SKM-1 treated with dmso at 0.1 percent for 144 hours (cell line): ENCODE results near the gene TNFRSF25.

Source experiments
- DNase-seq: peaks from one replicate; lab custom pipeline; 2025; ENCODE audit not compliant: unreplicated experiment; lab: John Stamatoyannopoulos, UW

Gene TNFRSF25, protein sequence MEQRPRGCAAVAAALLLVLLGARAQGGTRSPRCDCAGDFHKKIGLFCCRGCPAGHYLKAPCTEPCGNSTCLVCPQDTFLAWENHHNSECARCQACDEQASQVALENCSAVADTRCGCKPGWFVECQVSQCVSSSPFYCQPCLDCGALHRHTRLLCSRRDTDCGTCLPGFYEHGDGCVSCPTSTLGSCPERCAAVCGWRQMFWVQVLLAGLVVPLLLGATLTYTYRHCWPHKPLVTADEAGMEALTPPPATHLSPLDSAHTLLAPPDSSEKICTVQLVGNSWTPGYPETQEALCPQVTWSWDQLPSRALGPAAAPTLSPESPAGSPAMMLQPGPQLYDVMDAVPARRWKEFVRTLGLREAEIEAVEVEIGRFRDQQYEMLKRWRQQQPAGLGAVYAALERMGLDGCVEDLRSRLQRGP

GRCh38 chr1:6466023-6466422 is at the start of gene TNFRSF25:
Gene TNFRSF25 (minus strand): TSS chr1:6466173. CDS start chr1:6466107, 66 bp downstream.
- no peak for DNase-seq

- DNase-seq: no peak
Measured at GRCh38 chr1:6515771-6516170, 49.8 kb upstream of the TNFRSF25 start.

DNA sequence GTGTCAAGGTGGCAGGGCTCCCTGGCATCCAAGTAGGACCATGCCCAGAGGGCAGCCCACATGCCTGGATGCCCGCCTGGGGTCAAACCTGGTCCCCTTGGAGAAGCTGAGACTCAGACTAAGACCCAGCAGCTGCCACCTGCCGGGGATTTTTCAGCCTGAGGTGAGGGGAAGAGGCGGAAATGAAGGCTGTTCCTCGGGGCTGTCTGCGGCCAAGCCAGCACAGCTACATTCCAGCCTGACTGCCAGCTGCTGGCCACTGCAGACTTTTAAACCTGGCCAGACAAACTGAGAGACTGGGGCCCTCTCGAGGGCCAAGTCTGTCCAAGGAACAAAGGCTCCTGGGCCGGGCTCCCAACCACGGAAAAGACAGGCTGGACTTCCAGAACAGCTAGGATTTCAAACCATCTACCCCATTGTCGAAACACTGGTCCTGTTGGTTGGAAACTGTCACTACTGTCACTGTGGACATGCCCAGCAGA is 47.4 kb upstream of the TNFRSF25 start:
- no peak for DNase-seq

DNA sequence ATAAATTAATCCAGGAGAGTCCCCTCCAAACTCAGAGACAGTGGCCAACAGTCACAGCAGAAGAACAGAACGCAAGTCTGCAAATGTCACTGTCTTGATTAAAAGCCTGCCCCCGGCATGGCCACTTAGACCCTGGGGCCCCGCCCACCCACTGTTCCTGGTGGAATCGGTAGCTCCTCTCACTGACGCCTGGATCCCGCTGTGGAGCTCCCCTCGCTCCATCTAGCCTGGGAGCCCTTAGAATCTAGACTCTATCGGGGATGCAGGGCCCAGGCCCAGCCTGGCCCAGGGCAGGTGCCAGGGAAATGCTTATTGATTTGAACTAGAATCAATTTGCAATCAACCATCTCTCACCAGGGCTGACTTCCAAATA is 46.9 kb upstream of the TNFRSF25 start:
- no peak for DNase-seq

- DNase-seq: no peak
Measured at GRCh38 chr1:6512245-6512907, 46.4 kb upstream of the TNFRSF25 start.

DNA sequence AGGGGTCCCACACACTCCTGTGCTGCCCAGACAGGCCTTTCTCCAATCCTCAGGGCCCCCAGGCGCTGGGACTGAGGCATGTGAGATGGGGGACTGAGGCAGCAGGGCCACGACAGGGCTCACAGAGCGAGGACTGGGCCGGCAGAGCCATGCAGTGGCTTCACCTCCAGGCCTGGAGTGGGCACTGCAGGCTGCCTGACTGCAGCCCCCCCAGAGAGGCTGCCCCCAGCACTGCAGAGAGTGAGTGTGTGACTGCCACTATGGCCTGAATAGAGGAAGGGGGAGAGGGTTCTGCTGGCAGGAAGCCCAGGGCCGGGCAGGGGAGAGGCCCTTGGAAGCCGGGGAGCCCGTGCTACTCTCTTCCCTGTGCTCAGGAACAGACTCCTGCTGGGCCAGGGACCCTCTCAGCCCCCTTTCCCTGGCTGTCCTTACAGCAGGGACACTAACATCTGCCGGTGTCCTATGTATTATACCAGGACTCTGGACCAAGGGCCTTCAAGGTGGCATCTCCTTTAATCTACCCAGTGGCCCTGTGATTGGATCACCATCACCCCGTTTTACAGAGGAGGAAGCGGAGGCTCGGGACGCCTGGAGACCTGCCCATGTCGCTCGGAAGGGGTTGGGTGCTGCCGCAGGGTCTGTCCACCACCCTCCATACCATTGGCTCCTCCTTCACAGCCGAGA is 45.7 kb upstream of the TNFRSF25 start:
- no peak for DNase-seq

GRCh38 chr1:6511056-6511455 is 45.1 kb upstream of the TNFRSF25 start:
- DNase-seq: no peak

DNA sequence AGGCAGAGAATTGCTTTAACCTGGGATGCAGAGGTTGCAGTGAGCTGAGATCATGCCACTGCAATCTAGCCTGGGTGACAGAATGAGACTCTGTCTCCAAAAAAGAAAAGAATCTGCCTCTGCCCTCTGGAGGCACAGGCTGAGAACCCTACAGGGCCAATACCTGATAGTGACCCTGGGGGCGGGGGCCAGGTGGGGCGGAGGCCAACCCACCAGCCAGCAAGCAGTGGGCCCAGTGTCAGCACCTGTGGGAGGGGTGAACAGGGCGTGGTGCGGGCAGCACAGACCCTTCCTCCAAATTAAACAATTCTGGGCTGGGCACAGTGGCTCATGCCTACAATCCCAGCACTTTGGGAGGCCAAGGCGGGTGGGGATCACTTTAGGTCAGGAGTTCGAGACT is 44.5 kb upstream of the TNFRSF25 start:
- no peak for DNase-seq

DNA sequence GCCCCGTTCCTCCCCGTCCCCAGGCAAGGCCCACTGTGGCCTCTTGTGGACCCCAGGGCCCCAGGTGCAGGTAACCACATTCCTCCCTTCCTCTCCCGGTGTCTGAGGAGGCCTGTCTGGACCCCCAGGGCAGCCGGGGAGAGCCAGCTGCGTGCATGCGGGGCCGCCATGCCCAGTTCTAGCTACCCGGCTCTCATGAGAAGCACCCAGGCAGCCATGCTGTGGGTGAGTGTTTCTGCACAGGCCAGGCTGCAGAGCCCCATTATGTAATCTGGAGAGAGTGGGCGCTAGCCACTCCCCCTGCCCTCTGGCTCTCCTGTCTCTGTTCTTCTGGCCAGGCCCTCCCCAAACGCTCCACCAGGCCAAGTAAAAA is 43.9 kb upstream of the TNFRSF25 start:
- no peak for DNase-seq

DNA sequence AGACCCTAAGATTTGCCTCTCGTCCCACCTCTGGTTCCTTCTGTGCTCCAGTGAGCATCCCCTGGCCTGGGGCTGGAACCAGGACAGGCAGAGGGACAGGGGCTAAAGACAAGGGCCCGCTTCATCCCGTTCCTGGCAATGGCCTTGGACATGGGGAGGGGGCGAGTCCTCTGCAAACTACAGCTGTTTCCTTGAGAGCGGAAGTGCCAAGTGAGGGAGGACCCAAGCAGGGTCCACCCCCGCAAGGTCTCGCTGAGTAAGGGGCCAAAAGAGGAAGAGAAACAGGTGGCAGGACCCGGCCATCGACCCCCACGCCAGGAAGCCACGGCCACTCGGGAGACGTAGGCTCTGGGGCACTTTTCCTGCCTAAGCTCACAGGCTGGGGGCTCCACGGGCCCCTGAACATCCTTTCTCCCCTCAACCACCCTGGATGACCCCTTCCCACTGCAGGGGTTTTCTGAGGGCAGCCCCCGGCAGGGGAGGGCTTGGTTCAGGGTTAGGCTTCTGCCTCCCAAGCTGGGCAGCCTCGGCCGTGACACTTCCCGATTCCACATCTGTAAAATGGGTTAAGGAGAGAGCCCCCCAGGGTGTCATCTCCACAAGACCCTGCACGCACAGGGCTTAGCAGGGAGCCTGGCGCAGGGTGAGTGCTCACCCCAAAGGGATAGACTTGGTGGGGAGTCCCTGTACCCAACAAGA is 43.4 kb upstream of the TNFRSF25 start:
- DNase-seq: no peak

GRCh38 chr1:6508816-6509189 is 42.8 kb upstream of the TNFRSF25 start:
- no peak for DNase-seq

DNA sequence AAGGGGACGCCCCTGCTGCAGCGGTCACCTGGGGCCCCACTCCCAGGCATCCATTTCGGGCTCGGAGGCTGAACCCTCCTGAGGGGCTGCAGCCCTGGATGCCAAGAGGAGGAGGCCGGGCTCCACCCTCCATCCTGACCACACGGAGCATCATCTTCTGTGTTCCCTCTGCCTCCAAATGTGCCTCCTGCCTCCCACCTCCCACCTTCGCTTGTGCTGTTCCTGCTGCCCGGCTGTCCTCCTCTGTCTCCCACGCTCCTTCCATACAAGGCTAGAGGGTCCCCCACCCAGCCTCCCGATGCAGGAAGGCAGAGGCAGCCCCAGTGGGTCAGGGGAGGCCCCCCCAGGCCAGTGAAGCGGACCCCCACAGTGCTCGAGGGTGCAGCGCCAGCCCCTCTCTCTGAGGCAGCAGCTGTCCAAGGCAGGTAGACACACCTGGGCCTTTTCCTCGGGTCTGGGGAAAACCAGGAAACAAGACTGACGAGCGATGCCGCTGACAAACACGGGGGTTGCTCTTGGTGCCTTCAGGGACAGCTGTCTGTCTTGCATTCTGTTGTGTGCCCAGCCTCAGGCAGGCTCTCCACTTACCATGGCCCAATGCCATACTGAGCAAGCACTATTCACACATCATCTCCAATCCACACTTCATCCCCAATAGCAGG is 42.3 kb upstream of the TNFRSF25 start:
- no peak for DNase-seq

GRCh38 chr1:6507461-6507911 is 41.5 kb upstream of the TNFRSF25 start:
- DNase-seq: no peak

- peak; percentile 22 for DNase-seq
Measured at GRCh38 chr1:6507037-6507428, 41.1 kb upstream of the TNFRSF25 start.

DNA sequence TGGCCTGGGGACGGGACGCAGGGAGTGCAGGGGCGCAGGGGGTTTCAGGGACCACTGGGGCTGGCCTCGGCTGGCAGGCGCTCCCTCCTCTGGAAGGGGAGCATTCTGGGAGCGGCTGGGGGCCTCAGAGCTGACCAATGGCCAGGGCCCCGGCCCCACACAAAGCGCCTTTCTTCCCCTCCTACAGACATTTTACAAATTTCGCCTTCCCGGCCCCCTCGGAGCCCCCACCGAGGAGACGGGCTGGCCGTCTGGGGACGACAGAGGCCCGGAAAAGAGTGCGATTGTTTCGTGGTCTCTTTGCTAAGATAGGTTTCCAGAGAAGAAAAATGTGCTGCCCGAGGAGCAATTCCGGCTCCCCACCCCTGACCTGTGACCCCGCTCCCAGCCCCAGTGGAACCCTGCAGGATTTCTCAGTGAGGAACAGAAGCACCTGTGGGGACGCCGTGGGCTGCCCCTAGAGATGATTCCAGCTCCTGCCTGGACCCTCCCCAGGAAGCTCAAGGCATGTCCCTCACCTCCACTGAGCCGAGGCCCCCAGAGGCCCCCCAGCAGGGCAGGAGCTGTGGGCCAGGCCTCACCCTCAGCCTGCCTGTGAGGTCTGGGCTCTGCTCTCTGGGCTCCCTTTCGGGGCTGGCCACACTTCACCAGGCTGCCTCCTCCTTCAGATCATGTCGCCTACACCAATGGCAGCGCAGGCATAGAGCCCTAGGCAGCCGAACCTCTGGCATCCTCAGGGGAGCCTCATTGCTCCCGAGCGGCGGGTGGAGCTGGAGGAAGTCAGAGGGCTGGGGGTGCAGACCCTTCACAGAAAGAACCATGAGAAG is 40.5 kb upstream of the TNFRSF25 start:
- no peak for DNase-seq

- no peak for DNase-seq
Measured at GRCh38 chr1:6505367-6506209, 39.6 kb upstream of the TNFRSF25 start.

GRCh38 chr1:6504887-6505286 is 38.9 kb upstream of the TNFRSF25 start:
- DNase-seq: no peak

DNA sequence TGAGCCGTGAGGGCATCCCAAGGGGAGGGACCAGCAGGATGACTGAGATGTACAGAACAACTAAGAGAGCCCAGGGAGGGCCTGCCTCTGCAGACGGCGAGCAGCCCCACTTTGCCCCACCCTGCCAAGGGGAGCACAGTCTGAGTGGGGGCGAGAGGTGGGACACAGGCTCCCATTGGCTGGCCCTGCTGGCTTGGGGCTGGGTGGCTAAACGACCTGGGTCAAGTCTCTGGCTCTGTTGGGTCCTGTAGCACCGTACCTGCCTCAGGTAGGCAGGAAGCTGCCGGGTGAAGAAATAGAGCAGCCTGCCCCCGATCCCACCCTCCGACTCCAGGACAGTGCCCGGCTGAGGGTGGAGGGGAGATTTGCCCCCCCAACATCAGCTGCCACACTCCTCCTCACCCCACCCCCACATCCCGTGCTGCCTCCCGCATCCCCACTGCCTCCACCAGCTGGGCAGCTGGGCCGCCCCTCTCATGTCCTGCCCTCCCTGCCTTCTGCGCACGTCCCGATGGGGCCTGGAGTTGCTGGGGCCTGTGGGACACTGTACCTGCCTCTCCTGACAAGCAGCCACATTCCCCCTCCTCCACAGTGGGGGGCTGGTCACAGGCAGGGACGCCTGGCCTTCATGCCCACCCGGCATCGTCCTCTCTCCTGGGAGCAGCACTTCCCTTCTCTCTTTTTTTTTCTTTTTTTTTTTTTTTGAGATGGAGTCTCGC is 38.1 kb upstream of the TNFRSF25 start:
- no peak for DNase-seq
